Kidney tubule cell (primary cell): ENCODE results near the gene SLC4A7.
"Not testable (repeated sequence)": the region's sequence is repeated elsewhere in the genome, so short reads cannot be mapped to it uniquely, and the experiment has no call there.

ENCODE experiments used
- DNase-seq: peaks from one replicate; pipeline ENCODE4 v3.0.0-alpha.2; 2018; ENCODE audit warnings: low spot score

SLC4A7 gene

DNA sequence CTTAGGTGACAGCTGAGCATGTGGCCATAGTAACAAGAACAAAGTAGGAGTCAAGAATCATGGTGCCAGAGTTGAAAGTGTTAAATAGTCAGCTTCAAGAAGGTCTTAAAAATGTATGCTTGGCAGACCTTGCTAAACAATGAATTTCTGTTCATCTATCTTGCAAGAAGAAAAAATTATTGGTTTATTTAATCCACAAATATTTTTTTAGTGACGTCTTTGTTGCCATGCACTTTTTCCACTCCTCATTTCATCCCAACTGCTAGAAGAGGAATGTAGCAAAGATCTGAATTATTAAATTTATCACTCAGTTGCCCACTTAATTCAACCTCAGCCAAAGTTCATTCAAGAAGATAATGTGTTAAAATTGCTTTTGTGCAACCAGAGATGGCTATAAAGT lies 3.2 kb upstream of the SLC4A7 start:
- no peak for DNase-seq

DNA sequence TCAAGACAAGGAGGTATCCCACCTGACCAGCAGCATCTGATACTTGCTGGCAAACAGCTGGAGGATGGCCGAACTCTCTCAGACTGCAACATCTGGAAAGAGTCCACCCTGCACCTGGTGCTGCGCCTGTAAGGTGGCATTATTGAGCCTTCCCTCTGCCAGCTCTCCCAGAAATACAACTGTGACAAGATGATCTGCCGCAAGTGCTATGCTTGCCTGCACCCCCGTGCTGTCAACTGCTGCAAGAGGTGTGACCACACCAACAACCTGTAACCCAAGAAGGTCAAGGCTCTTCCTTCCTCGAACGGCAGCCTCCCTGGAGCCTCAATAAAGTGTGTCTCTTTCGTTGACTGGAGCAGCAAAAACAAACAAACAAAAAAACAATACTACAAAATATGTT lies 2.2 kb upstream of the SLC4A7 start:
- no peak for DNase-seq

DNA sequence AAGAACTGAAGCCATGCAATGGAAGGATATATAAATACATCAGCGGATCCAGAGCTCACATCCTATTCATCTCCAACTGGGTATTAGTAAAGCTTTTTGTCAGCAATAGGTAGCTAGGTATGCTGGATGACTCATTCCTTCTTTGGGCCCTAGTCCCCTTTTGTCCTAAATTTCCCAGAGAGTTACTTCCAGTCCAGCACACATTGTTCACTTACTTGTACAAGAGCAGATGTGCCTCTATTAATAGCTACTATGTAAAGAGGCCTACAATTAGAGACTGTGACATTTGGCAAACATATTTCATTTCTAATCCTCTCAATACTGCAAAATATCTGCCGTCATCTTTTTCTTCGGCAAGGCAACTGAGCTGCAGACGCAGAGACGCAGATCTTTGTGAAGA lies 1.7 kb upstream of the SLC4A7 start:
- no peak for DNase-seq

DNA sequence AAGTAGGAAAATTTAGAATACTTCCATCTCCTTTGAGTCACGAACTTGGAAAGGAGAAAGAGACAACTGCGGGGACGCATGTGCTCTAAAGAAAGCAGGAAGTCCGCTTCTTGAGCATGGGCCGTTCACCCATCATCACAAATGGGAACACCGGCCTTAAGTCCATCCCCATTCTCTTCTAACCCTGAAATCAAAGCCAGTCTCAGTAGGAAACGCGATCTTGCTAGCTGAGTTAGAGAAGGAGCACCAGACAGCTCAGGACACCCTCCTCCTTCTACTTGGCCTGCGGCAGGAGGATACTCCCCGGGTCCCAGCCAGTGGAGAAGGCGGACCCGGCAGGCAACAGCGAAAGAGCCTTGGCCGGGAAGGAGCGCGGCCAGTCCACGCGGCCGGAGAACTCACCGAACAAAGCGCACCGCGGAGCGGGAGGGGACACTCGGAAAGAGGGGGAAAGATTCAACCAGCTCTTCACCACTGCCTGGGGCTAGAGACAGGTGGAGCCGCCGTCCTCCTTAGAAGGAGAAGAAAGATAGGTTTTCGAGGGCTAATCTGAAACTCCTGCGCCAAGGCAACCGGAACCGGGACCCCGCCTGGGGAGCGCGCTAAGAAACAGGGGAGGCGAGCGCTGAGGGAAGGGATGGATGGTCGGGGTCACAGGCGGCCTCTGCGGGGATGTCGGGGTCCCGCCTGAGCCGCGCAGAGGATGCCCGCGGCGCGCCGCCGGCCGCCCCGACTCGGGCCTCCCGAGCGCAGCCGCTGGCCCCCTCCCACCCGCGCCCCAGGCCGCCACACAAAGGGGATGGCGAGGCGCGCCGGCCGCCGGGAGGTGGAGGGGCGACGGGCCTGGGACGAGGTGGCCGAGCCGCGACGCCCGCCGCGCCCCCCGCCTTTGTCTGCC lies 818 bp downstream of the SLC4A7 start:
- peak; percentile 82 for DNase-seq

DNA sequence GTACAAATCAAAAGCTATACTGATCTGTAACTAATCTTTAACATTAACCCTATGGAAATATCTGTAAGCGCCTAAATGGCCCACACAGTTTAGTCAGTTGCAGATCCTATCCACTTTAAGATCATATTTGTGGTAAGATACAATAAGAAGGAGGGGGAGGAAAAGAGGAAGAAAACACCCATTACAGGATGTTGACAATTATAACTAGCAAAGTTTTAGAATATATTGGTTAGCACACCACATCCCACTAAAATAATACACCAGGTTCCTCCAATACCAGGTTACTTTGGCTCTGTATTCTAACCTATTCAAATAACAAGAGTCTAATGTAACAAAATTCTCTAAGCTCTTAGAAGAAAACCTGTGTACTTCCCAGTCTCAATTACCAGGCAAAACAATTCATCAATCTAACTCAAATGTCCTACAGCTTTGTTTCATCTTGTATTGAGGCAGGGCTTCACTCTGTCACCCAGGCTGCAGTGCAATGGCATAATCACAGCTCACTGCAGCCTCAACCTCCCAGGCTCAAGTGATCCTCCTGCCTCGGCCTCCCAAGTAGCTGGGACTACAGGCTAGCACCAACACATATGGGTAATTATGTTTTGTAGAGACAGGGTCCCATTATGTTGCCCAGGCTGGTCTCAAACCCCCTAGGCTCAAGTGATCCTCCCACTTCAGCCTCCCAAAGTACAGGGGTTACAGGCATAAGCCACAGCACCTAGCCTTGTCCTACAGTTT lies 4.2 kb downstream of the SLC4A7 start:
- no peak for DNase-seq

DNA sequence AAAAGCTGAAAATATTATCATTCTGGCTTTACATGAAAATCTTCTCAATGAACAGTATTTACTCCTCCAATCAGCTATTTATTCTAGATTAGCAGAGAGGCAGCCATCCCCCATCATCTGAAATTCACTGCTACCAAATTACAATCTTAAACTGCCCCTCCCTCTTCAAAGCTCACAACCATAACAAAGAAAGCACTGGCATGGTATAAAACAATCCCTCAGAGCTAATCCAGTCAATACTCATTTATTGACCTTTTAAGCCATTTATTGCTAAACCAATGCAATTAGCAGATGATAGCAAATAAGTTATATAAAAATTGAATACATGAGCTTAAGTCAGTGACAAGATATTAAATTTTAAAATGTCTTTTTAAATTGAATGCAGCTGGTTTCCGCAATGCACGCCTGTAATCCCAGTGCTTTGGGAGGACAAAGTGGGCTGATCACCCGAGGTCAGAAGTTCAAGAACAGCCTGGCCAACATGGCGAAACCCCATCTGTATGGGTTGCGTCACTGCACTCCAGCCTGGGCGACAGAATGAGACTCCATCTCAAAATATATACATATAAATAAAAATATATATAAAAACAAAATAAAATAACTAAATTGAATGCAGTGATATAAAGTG lies 12.1 kb downstream of the SLC4A7 start:
- DNase-seq = no peak

DNA sequence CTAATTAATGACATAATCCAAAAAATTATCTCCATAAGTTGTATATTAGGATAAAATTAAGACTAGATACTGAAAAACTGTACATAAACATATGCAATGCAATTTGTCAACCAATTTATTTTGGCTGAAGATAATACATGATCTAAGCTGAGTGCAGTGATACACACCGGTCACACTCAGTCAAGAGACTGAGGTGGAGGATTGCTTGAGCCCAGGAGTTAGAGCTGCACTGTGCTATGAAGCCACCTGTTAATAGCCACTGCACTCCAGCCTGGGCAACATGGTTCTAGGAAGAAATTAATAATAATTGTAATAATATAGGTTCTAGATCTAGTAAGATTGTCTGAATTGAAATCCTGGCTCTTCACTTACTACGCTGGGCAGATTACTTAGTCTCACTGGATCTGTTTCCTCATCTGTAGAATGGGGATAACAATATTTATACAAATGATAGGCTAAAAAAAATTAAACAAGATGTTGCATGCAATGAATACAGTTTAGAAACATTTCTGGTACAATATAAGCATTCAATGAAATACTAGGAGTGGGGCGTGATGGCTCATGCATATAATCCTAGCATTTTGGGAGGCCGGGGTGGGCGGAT lies 15.8 kb downstream of the SLC4A7 start:
- no peak for DNase-seq

DNA sequence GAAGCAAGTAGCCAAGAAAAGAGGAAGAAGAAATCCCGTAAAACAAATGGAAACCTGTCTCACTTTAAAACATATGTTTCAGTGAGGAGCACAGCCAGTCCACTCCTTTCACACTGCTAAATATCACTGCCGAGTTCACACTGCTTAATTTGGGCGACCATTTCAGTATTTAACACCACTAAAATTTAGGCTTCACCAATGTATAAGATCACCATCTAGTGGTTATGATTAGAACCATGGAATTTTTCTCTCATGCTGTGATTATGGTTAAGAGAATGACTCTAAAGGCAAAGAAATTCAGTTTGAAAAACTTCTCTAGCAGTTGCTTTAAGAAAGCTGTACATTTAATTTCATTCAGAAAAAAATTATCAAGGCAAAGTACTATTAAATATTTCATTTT lies 16.6 kb downstream of the SLC4A7 start:
- peak; percentile 47 for DNase-seq

DNA sequence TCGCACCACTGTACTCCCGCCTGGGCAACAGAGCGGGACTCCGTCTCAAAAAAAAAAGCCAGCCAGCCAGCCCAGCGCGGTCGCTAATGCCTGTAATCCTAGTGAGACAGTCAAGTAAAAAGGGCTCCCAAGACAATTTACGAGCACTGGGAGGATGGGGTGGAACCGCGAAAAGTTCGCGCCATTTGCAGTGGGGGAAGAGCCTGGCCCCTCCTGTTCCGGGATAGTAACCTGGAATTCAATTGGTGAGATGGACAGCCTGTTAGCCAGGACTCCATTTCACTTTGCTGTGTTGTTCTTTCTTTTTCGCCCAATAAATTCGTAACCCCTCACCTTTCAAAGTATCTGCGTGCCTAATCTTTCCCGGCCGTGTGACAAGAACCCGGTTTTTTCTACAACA lies 19.5 kb downstream of the SLC4A7 start:
- DNase-seq = no peak

DNA sequence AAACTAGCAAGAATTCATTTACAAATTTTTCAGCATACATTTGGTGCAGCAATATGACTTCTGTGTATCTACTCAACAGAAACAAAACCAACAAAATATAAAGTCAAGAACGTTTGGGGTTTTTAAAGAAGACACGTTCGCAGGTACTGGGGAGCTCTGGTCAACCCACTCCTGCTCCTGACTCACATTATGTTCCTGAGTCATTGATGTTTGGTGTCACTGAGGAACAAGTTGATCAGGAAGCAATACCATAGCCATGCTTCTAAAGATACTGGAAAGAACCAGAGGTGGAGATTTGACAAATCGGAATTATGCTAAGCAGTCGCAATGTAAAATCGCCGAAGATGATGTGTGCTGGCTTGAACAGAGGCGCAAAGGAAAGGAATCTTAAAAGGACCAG lies 22.0 kb downstream of the SLC4A7 start:
- DNase-seq = no peak

DNA sequence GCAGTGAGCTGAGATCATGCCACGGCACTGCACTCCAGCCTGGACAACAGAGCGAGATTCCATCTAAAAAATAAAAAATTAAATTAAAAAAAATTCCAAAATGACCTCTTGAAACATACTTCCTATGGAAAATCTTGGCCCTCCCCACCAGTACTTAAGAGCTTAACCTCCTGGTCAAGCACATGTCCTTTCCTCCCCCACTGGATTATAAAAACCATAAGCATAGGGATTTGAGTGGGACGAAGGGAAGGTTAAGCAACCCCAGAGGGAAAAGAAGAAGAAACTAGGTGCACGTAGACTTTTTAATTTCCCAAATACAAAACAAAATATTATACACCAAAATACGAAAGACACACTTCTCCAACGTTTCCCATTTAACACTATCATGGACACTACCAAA lies 25.3 kb downstream of the SLC4A7 start:
- no peak for DNase-seq

DNA sequence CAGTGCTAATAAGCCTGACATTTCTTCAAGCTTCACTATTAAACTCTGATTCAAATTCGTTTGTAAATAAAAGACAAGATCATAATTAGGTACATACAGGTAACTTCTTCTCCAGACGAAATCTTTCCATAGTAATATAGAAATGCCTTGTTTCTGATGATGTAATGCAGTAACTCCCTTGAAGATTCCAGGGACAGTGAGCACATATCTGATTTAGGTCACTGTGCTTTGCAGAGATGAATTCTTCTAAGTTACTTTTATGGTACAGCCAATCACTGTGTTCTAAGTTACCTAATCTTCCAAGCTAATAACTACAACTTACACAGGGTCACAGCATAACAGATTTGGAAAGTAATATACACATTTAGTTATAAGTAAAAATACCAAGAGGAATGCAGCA lies 27.6 kb downstream of the SLC4A7 start:
- DNase-seq = no peak

DNA sequence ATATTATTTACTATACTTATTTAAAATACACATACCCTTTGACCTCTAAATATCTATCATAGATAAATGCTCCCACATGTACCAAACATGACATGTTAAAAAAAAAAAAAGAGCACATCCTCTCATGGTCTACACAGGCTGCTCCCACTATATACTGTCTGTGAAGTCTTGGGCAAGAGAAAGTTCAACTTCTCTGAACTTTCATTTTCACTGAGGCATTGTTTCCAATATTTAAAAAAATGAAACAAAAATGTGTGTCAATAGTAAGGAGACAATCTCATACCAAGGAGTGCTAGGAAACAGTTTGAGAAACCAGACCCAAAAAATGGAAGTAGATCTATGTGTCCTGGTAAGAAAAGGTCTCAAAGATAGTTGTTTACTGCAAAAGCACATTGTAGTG lies 29.3 kb downstream of the SLC4A7 start:
- DNase-seq = no peak

DNA sequence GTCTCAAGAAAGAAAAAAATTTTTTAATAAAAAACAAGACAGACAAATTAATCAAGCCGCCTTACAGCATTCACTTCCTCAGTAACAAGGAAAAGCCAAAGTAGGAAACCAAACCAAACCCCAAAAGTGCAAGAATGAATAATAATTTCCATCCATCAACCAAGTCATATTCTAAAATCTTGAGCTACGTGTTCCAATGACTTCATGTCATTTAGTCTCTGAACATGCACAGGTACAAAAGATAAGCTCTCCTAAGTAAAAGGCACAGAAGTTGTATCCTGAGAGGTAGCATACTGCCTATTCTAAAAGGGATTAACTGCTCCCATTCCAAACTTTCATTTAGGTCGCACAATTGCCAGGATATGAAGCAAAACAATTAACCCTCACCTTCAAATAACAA lies 29.7 kb downstream of the SLC4A7 start:
- no peak for DNase-seq

DNA sequence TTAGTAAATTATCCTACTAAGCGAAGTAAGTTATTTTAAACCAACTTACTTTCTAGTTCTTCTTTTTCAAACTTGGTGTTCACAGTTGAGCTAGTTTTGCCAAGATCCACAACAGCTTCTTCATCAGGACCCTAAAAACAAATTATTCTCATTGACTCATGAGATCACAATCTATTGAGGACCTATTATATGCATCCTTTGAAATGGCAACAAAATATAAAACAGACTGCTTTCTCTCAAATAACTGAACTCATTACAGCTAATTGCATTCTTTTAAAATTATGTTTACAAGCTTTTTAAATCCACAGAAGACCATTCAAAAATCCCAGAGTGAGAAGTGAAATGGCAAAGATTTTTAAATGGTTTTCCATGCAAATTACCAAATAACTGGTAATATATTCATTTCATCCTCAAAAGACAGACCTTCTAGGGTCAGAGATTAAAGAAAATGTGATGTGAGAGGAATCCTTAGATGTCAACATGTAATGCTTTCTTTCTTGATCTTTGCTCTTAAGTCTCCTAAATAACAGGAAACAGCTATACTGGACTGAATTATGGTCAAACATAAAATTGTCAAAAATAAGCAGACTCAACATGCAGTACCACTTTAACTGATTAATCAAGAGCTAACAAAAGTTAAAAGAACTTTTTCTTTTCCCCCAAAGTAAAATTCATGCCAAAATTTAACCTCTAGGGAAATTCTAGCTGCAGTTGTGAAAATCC lies 31.7 kb downstream of the SLC4A7 start:
- no peak for DNase-seq

DNA sequence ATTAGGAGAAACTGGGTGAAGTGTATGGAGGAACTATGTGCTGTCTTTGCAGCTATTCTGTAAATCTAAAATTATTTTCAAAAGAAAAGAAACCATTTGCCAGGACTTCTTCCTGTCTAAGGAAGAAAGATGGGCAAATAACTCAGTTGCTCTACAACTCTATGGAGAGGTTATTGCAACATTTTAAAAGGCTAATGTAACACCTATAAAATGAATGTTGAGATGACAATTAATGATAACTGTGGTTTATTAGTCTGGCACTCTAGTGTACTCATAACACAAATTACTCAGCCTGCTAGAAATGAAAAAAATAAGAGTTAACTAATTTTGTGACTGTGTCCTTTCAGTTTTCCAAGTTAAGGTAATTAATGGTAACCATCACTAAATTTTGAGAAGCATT lies 32.3 kb downstream of the SLC4A7 start:
- DNase-seq = no peak

DNA sequence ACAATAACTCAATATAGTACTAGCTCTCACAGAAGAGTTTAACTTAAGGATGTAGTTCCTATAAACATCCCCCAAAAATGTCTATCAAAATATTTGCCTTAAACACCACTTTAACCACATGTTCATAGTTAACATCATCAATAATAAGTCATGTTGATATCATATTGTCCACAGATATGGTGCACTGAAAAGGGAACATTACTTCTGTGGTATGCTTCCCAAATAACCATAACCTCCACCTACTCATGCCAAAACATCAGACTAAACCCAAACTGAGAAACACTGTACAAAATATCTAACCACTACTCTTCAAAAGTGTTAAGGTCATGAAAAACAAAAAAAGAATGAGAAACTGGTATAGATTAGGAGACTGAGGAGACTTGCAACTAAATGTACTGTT lies 32.9 kb downstream of the SLC4A7 start:
- no peak for DNase-seq

DNA sequence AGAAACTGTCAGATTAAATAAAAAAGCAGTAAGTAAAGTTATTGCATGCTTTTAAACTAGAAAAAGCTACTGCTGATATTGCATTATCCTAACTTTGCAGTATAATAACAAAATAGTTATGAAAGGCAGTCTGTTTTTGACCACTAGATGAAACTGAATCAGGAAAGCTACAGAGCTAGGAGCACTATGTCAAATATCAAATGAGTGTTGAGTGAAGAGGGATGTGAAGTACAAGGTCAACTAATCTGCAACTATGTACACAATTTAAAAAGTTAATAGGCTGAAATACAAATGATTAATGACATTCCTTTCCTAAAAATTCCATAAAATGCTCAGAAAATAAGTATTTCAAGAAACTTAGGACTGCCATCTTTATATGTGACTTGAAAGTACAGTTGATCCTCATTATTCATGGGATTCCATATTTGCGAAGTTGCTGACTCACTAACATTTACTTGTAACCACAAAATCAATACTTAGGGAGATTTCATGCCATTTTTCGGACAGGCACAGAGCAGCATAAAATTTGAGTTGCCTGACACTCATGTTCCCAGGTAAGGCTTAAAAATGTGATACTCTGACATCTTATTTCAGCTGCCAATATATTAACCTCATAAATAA lies 34.5 kb downstream of the SLC4A7 start:
- DNase-seq = no peak

DNA sequence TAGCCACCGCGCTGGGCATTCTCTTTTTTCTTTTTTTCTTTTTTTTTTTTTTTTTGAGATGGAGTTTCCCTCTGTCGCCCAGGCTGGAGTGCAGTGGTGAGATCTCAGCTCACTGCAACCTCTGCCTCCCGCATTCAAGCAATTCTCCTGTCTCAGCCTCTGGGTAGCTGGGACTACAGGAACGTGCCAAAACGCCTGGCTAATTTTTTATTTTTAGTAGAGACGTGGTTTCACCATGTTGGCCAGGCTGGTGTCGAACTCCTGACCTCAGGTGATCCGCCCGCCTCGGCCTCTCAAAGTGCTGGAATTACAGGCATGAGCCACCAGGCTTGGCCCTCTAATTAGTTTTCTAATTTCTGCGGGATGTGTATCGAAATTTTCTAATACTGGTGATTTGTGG lies 41.2 kb downstream of the SLC4A7 start:
- not testable (repeated sequence) for DNase-seq

DNA sequence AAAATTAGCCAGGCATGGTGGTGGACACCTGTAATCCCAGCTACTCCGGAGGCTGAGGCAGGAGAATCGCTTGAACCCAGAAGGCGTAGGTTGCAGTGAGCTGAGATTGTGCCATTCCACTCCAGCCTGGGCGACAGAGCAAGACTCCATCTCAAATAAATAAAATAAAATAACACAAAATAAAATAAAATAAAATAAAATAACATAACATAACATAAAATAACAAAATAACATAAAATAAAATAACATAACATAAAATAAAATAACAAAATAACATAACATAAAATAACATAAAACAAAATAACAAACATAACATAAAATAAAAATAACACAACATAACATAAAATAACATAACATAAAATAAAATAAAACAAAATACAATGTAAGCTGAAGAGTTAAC lies 45.8 kb downstream of the SLC4A7 start:
- DNase-seq = not testable (repeated sequence)

DNA sequence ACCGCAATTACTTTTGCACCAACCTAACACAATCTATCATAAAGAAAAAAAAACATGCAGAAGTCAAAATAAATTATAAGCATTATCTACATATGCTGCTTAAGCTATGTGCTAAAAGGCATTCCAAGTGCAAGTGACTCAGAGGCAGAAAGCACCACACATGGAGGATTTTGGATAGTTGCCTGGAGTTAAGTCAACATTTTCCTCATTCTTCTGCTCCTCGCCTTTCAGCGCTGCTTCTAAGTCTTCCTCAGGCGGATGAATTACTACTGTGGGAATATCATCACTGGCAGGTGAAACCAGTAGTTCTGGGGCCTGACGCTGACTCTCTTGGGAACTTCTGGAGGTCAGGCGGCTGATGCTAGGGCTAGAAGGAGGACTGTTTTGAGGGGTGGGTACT lies 53.1 kb downstream of the SLC4A7 start:
- DNase-seq = peak; percentile 92

DNA sequence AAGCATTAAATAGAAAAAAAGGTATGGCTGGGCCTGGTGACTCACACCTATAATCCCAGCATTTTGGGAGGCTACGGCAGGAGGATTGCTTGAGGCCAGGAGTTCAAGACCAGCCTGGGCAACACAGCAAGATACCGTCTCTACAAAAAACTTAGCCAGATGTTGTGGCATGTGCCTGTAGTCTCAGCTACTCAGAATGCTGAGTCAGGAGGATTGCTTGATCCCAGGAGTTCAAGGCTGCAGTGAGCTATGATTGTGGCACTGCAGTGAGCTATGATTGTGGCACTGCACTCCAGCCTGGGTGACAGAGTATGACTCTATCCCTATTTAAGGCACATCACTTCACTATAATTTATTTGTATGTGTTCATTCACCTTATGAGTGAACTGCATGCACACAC lies 54.3 kb downstream of the SLC4A7 start:
- no peak for DNase-seq
